ENCODE measurements around the gene FAM8A1.

The FAM8A1 gene

DNA sequence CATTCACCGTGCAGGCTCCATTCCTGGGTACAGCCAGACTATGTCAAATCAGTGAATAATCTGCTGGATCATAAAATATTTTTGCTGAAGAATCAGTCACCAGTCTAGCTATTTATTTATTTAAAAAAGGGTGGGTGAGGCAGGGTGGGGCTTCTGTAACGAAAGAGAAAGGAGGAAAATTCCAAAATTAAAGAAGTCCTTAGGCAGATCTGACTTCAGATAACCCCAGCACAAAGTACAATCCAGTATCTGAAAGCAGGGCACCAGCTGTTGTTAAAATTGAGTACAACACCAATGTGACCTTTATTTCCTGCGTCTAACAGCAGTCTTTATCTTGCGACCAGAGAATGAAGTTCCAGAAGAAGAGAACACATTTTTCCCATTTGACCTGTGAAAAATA, 15.7 kb downstream of the FAM8A1 start:
- TF ChIP-seq, protein P1, sequence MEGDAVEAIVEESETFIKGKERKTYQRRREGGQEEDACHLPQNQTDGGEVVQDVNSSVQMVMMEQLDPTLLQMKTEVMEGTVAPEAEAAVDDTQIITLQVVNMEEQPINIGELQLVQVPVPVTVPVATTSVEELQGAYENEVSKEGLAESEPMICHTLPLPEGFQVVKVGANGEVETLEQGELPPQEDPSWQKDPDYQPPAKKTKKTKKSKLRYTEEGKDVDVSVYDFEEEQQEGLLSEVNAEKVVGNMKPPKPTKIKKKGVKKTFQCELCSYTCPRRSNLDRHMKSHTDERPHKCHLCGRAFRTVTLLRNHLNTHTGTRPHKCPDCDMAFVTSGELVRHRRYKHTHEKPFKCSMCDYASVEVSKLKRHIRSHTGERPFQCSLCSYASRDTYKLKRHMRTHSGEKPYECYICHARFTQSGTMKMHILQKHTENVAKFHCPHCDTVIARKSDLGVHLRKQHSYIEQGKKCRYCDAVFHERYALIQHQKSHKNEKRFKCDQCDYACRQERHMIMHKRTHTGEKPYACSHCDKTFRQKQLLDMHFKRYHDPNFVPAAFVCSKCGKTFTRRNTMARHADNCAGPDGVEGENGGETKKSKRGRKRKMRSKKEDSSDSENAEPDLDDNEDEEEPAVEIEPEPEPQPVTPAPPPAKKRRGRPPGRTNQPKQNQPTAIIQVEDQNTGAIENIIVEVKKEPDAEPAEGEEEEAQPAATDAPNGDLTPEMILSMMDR (IDR thresholded peaks at IDR 0.05; ENCODE audit: extremely low read depth, insufficient read depth, missing control alignments): no peak

GRCh38 chr6:17621003-17621402, 20.9 kb downstream of the FAM8A1 start:
- in situ Hi-C loops (cut with MboI; ENCODE audit: low pct_unique_long_range_greater_than_20kb, low sequenced_read_pairs, unreplicated experiment): no loop called here
- TF ChIP-seq, protein P1 (IDR thresholded peaks at IDR 0.05; ENCODE audit: extremely low read depth, insufficient read depth, missing control alignments): no peak

More for the DNA sequence above, 15.7 kb downstream of the FAM8A1 start:
- DNase-seq (ENCODE audit: low spot score): no peak
- in situ Hi-C loops (cut with MboI; ENCODE audit: low pct_unique_long_range_greater_than_20kb, low sequenced_read_pairs, unreplicated experiment): no loop called here

GRCh38 chr6:17622144-17622543, 22.0 kb downstream of the FAM8A1 start:
- TF ChIP-seq, protein P1 (IDR thresholded peaks at IDR 0.05; ENCODE audit: extremely low read depth, insufficient read depth, missing control alignments): no peak
- in situ Hi-C loops (cut with MboI; ENCODE audit: low pct_unique_long_range_greater_than_20kb, low sequenced_read_pairs, unreplicated experiment): no loop called here
- DNase-seq (ENCODE audit: low spot score): no peak

More at GRCh38 chr6:17621003-17621402, 20.9 kb downstream of the FAM8A1 start:
- no peak for DNase-seq (ENCODE audit: low spot score)

- in situ Hi-C loops (cut with MboI; ENCODE audit: low pct_unique_long_range_greater_than_20kb, low sequenced_read_pairs, unreplicated experiment): no loop called here
- TF ChIP-seq, protein P1 (IDR thresholded peaks at IDR 0.05; ENCODE audit: extremely low read depth, insufficient read depth, missing control alignments): no peak
- DNase-seq (ENCODE audit: low spot score): no peak
Measured at GRCh38 chr6:17624396-17624795, 24.3 kb downstream of the FAM8A1 start.

DNA sequence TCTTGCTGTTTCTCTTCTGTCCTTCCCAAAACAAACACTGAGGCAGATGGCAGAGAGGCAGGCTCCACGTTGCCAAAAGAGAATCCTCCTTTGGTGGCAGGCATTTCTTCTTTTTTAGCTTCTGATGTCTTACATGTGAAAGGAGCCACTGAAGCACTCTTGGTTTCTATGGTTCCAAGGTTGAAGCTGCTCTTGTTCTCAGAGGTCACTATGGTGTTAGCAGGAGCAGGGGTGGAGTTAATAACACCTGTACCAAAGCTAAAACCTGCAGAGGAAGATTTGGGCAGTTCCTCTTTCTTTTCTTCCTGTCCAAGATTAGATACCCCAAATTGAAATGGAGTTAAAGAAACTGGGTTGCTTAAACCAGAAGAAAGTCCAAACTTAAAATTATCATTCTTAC, 28.8 kb downstream of the FAM8A1 start:
- DNase-seq (ENCODE audit: low spot score): no peak
- TF ChIP-seq, protein P1 (IDR thresholded peaks at IDR 0.05; ENCODE audit: extremely low read depth, insufficient read depth, missing control alignments): no peak
- in situ Hi-C loops (cut with MboI; ENCODE audit: low pct_unique_long_range_greater_than_20kb, low sequenced_read_pairs, unreplicated experiment): no loop called here

DNA sequence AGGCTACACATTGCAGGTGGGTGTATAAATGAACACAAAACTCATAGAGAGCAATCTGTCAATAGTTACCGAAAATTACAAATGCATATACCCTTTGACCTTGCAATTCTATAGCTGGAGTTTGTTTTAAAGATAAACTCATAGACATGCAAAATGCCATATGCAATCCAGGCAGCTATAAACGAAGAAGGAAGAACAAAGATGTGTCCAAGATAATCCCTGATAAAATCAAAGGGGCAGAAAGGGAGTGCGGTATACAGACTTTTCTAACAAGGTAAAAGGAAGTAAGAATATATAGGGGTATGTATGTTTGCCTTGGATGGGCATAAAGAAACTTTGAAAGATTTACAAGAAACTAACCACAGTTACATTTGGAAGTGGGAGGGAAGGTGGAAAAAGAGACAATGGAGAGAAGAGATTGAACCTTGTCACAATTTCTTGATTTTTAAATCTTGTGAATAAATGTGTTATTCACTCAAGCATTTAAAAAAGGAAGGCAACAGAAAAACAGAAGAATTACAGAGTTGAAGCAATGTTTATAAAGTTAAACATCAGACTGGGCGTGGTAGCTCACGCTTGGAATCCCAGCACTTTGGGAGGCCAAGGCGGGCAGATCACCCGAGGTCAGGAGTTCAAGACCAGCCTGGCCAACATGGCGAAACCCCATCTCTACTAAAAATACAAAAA, 29.9 kb downstream of the FAM8A1 start:
- TF ChIP-seq, protein P1 (IDR thresholded peaks at IDR 0.05; ENCODE audit: extremely low read depth, insufficient read depth, missing control alignments): no peak
- in situ Hi-C loops (cut with MboI; ENCODE audit: low pct_unique_long_range_greater_than_20kb, low sequenced_read_pairs, unreplicated experiment): no loop called here
- no peak for DNase-seq (ENCODE audit: low spot score)
